Right lobe of liver (tissue), 6 donors: ENCODE measurements around the gene MOCS1. TPM values are rescaled to one million over a fixed set of nuclear protein-coding genes. Genes with fewer than 3 reads are reported as not detected.

Experiments used
- ATAC-seq, 4 donors: fragments of 200-7000 bp; cut with Tn5 transposase; one replicate each; pipeline ENCODE4 v1.9.1; 2020; ENCODE audit warnings: mild to moderate bottlenecking in 4 of 4, moderate library complexity in 4 of 4
- DNase-seq, 3 donors: peaks; one replicate each; pipeline ENCODE4 v3.0.0-alpha.2; 2020
- H3K27ac ChIP-seq, 3 donors: fragments of 200-600 bp; one replicate each; pipeline ENCODE4 v1.8.0; 2022
- H3K27me3 ChIP-seq, 2 donors: fragments of 200-600 bp; one replicate each; pipeline ENCODE4 v1.8.0; 2022
- H3K36me3 ChIP-seq, 4 donors: fragments of 200-600 bp; sonication (generic) in 1 of 4; one replicate each; pipeline versions ENCODE4 v1.5.1 to v1.8.0; 2017 to 2022; ENCODE audit warnings: control low read depth in 1 of 4
- H3K4me1 ChIP-seq, 4 donors: fragments of 200-600 bp; sonication (generic) in 1 of 4; one replicate each; pipeline versions ENCODE4 v1.5.1 to v1.8.0; 2017 to 2022; ENCODE audit warnings: control low read depth in 1 of 4
- H3K4me3 ChIP-seq, 3 donors: fragments of 200-600 bp; one replicate each; pipeline ENCODE4 v1.8.0; 2022
- H3K9me3 ChIP-seq, 4 donors: fragments of 200-600 bp; sonication (generic) in 1 of 4; one replicate each; pipeline versions ENCODE4 v1.5.1 to v1.8.0; 2017 to 2022; ENCODE audit warnings: control low read depth in 1 of 4
- CTCF ChIP-seq, 4 donors: fragments of 200-600 bp in 3 of 4; fragments of 450-650 bp in 1 of 4; IDR thresholded peaks; one replicate each; pipeline versions ENCODE4 v1.5.1 to v1.8.0; 2016 to 2022; ENCODE audit warnings: antibody characterized with exemption in 4 of 4, mild to moderate bottlenecking in 2 of 4
- POLR2A ChIP-seq: fragments of 450-650 bp; IDR thresholded peaks from one replicate; pipeline ENCODE4 v1.6.1; 2017; ENCODE audit warnings: antibody characterized with exemption, mild to moderate bottlenecking
- WGBS: methylation state at CpG from one replicate; pipeline ENCODE4 v1.1.6; 2018; ENCODE audit warnings: low coverage, low lambda C conversion rate; ENCODE audit not compliant: insufficient coverage; ENCODE audit errors: missing lambda C conversion rate; 5-methylcytosine and 5-hydroxymethylcytosine counted together
- intact Hi-C, 2 donors: fragments of 100-400 bp; cut with DNase I; formaldehyde crosslinking; loops; one replicate each; pipeline versions ENCODE4 v1.11.2 to v1.14.1; 2022
- total RNA-seq, 6 experiments: library from RNA; depleted of rRNA in 2 of 6; stranded (reverse); fragments of >200 nt in 2 of 6; fragmentation: NEBNext Ultra II Directional in 3 of 6; extraction: Animal tissue kit (Norgen Biotek cat#: 25700) in 3 of 6; gene quantifications; one replicate each; pipeline versions ENCODE4 v1.1.0 to v1.2.4, GENCODE V29; 2016 to 2023
- donor health status: DM: no; HTN: yes; CAD: no.
- donor health status: DM: no; HTN: no; CAD: no.
- donor health status: DM: no; HTN: no; CAD: no.
- donor health status: DM: no; HTN: yes; CAD: no.
- donor health status: DM: no; HTN: yes; CAD: no.

The MOCS1 gene
- total RNA-seq, 6 experiments from 2014 or later = 18.0 to 35.3 (median 27.8) TPM

GRCh38 chr6:39913391-39913916, 20.8 kb downstream of the MOCS1 start:
- no peak for TF ChIP-seq CTCF (IDR thresholded peaks at IDR 0.05)
- TF ChIP-seq POLR2A = no peak
- 94% methylated on average over 7 of the region's 12 CpGs for WGBS
- Histone ChIP-seq H3K4me1 (peaks cover 0 to 22% (median 4%) of the 10 kb centered on the region in 4 donors), H3K27ac (no peak overlapping the region), H3K4me3 (no peak overlapping the region), H3K27me3 (no peaks in the 10 kb centered on the region), H3K36me3 (peaks cover 0 to 44% (median 9%) of the 10 kb centered on the region in 4 donors), H3K9me3 (no peaks in the 10 kb centered on the region)
- intact Hi-C loops = no loop called here
- DNase-seq = no peak
- no peak for ATAC-seq

GRCh38 chr6:39912446-39912845, 21.8 kb downstream of the MOCS1 start:
- no peak overlapping the region for H3K4me3 ChIP-seq
- peaks cover 0 to 44% (median 9%) of the 10 kb centered on the region in 4 donors for H3K36me3 ChIP-seq
- no peaks in the 10 kb centered on the region for H3K27me3 ChIP-seq
- peaks cover 0 to 12% (median 4%) of the 10 kb centered on the region in 4 donors for H3K4me1 ChIP-seq
- DNase-seq (no peak), ATAC-seq (no peak)
- no peaks in the 10 kb centered on the region for H3K9me3 ChIP-seq
- TF ChIP-seq CTCF (IDR thresholded peaks at IDR 0.05) (no peak), POLR2A (no peak)
- H3K27ac ChIP-seq = no peak overlapping the region
- intact Hi-C loops = no loop called here
- WGBS = 100% methylated on average over 1 of the region's 4 CpGs

GRCh38 chr6:39911513-39912125, 22.6 kb downstream of the MOCS1 start:
- no peak for DNase-seq
- Histone ChIP-seq H3K9me3 (no peaks in the 10 kb centered on the region), H3K36me3 (peaks cover 0 to 44% (median 8%) of the 10 kb centered on the region in 4 donors), H3K4me3 (no peak overlapping the region), H3K4me1 (peaks cover 0 to 10% (median under 1%) of the 10 kb centered on the region in 4 donors), H3K27ac (no peak overlapping the region), H3K27me3 (no peaks in the 10 kb centered on the region)
- TF ChIP-seq POLR2A = no peak
- TF ChIP-seq CTCF (IDR thresholded peaks at IDR 0.05) = no peak
- intact Hi-C loops = no loop called here
- 94% methylated on average over 9 of the region's 10 CpGs for WGBS
- ATAC-seq = no peak

- H3K9me3 ChIP-seq = no peaks in the 10 kb centered on the region
- TF ChIP-seq CTCF (IDR thresholded peaks at IDR 0.05) = no peak
- TF ChIP-seq POLR2A = no peak
- WGBS = 100% methylated on average over 2 of the region's 2 CpGs
- intact Hi-C loops = no loop called here
- H3K27ac ChIP-seq = no peak overlapping the region
- H3K4me3 ChIP-seq = no peak overlapping the region
- ATAC-seq = no peak
- peaks cover 0 to 52% (median 6%) of the 10 kb centered on the region in 4 donors for H3K36me3 ChIP-seq
- peaks cover 0 to 8% (median 0%) of the 10 kb centered on the region in 4 donors for H3K4me1 ChIP-seq
- no peak for DNase-seq
- H3K27me3 ChIP-seq = no peaks in the 10 kb centered on the region
Observed at GRCh38 chr6:39910744-39911143, 23.5 kb downstream of the MOCS1 start.
